ENCODE data around the gene PACRG.

- no peak for TF ChIP-seq MAZ (IDR thresholded peaks at IDR 0.05; ENCODE audit: borderline replicate concordance, low read depth, low read length)
- no peak for TF ChIP-seq CTCF (conservative IDR thresholded peaks at IDR 0.05; ENCODE audit: low read depth, low read length)
These were observed 70.9 kb downstream of the PACRG start for GRCh38 chr6:162798546-162799266.
